ENCODE data around the gene ELP2. TPM values are rescaled to one million over a fixed set of nuclear protein-coding genes. Genes with fewer than 3 reads are reported as not detected.

Gene ELP2
- total RNA-seq, 2 donors from 2014 or later: 147 to 152 TPM

DNA sequence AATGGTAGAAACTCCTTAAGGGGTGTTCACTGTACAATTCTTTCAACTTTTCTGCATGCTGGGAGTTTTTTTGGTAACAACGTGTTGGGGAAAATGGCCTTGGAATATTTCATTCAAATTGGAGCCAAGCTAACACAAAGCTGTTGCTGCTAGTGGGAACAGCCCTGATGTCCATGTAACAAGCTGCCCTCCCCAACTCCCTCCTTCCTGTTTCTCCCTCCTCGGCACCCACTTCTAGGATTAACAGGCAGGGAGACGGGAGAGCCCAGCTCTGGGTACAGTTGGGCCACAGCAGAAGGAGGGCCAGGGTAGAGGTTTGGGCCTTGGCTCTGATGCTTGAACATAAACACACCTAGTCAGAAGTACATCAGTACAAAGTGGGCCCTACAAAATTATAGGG, 48.2 kb downstream of the ELP2 start:
- H3K36me3 Mint-ChIP-seq (ENCODE audit: low read depth): peaks cover 7% of the 10 kb centered on the region
- H3K4me1 Mint-ChIP-seq: peaks cover 21% of the 10 kb centered on the region
- ATAC-seq (no peak), DNase-seq (no peak)
- peak overlapping the region; percentile 86 for H3K27ac Mint-ChIP-seq
- no peaks in the 10 kb centered on the region for H3K9me3 ChIP-seq (ENCODE audit: control insufficient read depth, low read length, poor library complexity, severe bottlenecking)
- no peak overlapping the region for H3K4me3 Mint-ChIP-seq
- H3K27me3 Mint-ChIP-seq: no peaks in the 10 kb centered on the region

DNA sequence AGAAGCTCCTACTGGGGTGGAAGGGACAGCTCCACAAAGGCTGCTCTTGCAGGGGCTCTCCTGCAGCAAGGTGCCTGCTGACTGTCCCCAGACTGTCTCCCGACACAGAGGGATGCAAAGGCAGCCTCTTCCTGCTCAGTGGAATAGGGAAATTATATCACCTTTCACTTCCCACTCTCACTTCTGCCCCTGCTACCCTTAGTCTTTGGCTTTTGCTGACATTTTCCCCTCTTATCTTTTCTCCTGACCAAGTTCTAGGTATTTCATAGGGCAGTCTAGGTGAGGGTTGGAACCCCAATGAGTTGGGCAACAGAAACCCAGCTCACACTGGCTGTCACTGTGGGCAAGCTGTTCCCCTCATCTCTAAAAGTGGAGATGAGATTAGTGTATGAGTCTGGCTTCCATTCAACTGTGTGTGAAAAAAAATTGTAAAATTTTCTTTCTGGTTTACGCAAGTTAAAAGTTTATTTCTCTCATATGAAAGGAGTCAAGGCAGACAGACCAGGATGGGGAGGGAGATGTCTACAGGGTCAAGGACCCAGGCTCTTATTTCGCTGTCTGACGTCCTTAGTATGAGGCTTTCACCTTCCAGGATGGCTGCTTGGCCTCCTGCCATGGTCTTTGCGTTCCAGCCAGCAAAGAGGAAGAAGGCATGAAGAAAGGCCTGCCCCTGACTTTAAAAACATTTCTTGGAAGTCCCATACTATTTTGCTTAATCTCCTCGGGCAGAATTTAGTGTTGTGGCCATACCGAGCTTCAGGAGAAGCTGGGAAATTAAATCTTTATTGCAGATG, 50.1 kb downstream of the ELP2 start:
- no peak overlapping the region for H3K4me3 Mint-ChIP-seq
- no peaks in the 10 kb centered on the region for H3K9me3 ChIP-seq (ENCODE audit: control insufficient read depth, low read length, poor library complexity, severe bottlenecking)
- DNase-seq (no peak), ATAC-seq (peak; percentile 25)
- H3K27me3 Mint-ChIP-seq: no peaks in the 10 kb centered on the region
- peaks cover 23% of the 10 kb centered on the region for H3K4me1 Mint-ChIP-seq
- peaks cover 7% of the 10 kb centered on the region for H3K36me3 Mint-ChIP-seq (ENCODE audit: low read depth)
- no peak overlapping the region for H3K27ac Mint-ChIP-seq

- no peak for DNase-seq
- Mint-ChIP-seq H3K4me1 (peaks cover 22% of the 10 kb centered on the region), H3K4me3 (no peak overlapping the region), H3K27me3 (no peaks in the 10 kb centered on the region), H3K36me3 (ENCODE audit: low read depth) (peaks cover 2% of the 10 kb centered on the region), H3K27ac (no peak overlapping the region)
- H3K9me3 ChIP-seq (ENCODE audit: control insufficient read depth, low read length, poor library complexity, severe bottlenecking): no peaks in the 10 kb centered on the region
- no peak for ATAC-seq
Observed at GRCh38 chr18:36181441-36181840, 51.7 kb downstream of the ELP2 start.

GRCh38 chr18:36181898-36182506, 52.3 kb downstream of the ELP2 start:
- no peaks in the 10 kb centered on the region for H3K9me3 ChIP-seq (ENCODE audit: control insufficient read depth, low read length, poor library complexity, severe bottlenecking)
- Mint-ChIP-seq H3K36me3 (ENCODE audit: low read depth) (peaks cover 2% of the 10 kb centered on the region), H3K27ac (no peak overlapping the region), H3K4me1 (peaks cover 22% of the 10 kb centered on the region), H3K27me3 (no peaks in the 10 kb centered on the region), H3K4me3 (no peak overlapping the region)
- DNase-seq (no peak), ATAC-seq (no peak)

- no peak for ATAC-seq
Observed at GRCh38 chr18:36183033-36183432, 53.3 kb downstream of the ELP2 start.

DNA sequence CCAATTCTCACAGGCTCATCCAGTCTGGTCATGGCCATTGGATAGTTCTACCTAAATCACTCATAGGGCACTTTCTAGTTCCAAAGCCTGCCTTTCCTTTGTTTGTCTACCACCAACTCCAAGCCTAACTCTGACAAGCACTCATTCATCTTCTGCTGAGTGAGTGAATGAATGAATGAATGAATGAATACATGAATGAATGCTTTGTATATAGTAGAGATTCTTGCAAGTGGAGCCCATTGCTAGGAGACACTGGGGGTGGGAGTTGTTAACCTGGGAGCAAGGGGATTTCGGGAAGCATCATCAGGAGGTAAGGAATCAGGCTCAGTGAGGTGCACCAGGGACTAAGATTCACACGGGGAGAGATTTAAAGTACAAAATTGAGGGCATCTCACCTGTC, 54.3 kb downstream of the ELP2 start:
- no peak overlapping the region for H3K4me3 Mint-ChIP-seq
- no peak for ATAC-seq
- H3K36me3 Mint-ChIP-seq (ENCODE audit: low read depth): peaks cover 4% of the 10 kb centered on the region

More at GRCh38 chr18:36183033-36183432, 53.3 kb downstream of the ELP2 start:
- no peaks in the 10 kb centered on the region for H3K36me3 Mint-ChIP-seq (ENCODE audit: low read depth)
- H3K4me3 Mint-ChIP-seq: no peak overlapping the region
- no peak for DNase-seq
- H3K4me1 Mint-ChIP-seq: peaks cover 22% of the 10 kb centered on the region
- H3K27me3 Mint-ChIP-seq: peaks cover 3% of the 10 kb centered on the region
- H3K27ac Mint-ChIP-seq: no peak overlapping the region
- no peaks in the 10 kb centered on the region for H3K9me3 ChIP-seq (ENCODE audit: control insufficient read depth, low read length, poor library complexity, severe bottlenecking)

GRCh38 chr18:36185157-36185556, 55.5 kb downstream of the ELP2 start:
- Mint-ChIP-seq H3K36me3 (ENCODE audit: low read depth) (peaks cover 4% of the 10 kb centered on the region), H3K27ac (peak overlapping the region; percentile 68), H3K4me3 (peak overlapping the region; percentile 60), H3K4me1 (peaks cover 24% of the 10 kb centered on the region), H3K27me3 (peaks cover 18% of the 10 kb centered on the region)
- no peaks in the 10 kb centered on the region for H3K9me3 ChIP-seq (ENCODE audit: control insufficient read depth, low read length, poor library complexity, severe bottlenecking)
- DNase-seq (no peak), ATAC-seq (no peak)

More for the DNA sequence above, 54.3 kb downstream of the ELP2 start:
- DNase-seq: no peak
- Mint-ChIP-seq H3K27me3 (peaks cover 12% of the 10 kb centered on the region), H3K27ac (no peak overlapping the region), H3K4me1 (peaks cover 27% of the 10 kb centered on the region)
- H3K9me3 ChIP-seq (ENCODE audit: control insufficient read depth, low read length, poor library complexity, severe bottlenecking): no peaks in the 10 kb centered on the region

- Mint-ChIP-seq H3K36me3 (ENCODE audit: low read depth) (peaks cover 6% of the 10 kb centered on the region), H3K27me3 (peaks cover 20% of the 10 kb centered on the region), H3K4me1 (peaks cover 19% of the 10 kb centered on the region), H3K27ac (no peak overlapping the region), H3K4me3 (peak overlapping the region; percentile 60)
- ATAC-seq: no peak
- no peak for DNase-seq
- no peaks in the 10 kb centered on the region for H3K9me3 ChIP-seq (ENCODE audit: control insufficient read depth, low read length, poor library complexity, severe bottlenecking)
Observed at GRCh38 chr18:36185901-36186460, 56.3 kb downstream of the ELP2 start.

- Mint-ChIP-seq H3K4me3 (peak overlapping the region; percentile 87), H3K27me3 (peaks cover 26% of the 10 kb centered on the region), H3K36me3 (ENCODE audit: low read depth) (peaks cover 6% of the 10 kb centered on the region), H3K27ac (no peak overlapping the region), H3K4me1 (peaks cover 19% of the 10 kb centered on the region)
- DNase-seq (no peak), ATAC-seq (peak; percentile 38)
- no peaks in the 10 kb centered on the region for H3K9me3 ChIP-seq (ENCODE audit: control insufficient read depth, low read length, poor library complexity, severe bottlenecking)
Observed at GRCh38 chr18:36186461-36187192, 56.9 kb downstream of the ELP2 start.

DNA sequence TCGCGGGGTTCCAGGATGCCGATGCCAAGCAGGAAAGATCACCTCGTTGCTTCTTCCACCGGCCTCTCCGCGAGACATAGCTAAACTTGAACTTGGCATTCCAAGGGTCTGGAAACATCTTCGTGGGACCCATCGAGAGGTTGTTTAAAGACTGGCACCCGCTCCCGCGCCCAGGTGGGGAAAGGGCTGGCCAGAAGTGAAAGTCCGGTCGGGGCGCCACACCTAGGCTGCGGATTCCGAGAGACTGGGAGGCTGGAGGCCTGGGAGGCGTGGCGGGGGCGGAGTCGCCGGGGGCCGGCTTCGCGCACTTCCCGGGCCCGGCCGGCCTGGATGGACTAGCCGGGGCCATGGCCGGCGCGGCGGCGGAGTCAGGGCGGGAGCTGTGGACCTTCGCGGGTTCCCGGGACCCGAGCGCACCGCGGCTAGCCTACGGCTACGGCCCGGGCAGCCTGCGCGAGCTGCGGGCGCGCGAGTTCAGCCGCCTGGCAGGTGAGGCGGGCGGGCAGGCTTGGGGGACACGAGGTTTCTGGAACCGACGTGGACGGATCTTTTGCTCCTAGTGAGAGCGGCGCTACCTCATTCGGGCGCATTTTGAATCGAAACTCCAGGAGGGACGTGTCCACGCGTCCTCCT, 57.6 kb downstream of the ELP2 start, which contains the start of gene MOCOS:
MOCOS (plus strand) TSS at position 305 of the 633 bp plus-strand sequence; CDS start at position 348, 43 bp downstream.
- DNase-seq: peak in 2 of 3 donors; percentile 16 to 32
- no peak within 1 kb of the TSS for H3K27ac Mint-ChIP-seq
- H3K4me1 Mint-ChIP-seq: peaks cover 17% of the 10 kb centered on the region

DNA sequence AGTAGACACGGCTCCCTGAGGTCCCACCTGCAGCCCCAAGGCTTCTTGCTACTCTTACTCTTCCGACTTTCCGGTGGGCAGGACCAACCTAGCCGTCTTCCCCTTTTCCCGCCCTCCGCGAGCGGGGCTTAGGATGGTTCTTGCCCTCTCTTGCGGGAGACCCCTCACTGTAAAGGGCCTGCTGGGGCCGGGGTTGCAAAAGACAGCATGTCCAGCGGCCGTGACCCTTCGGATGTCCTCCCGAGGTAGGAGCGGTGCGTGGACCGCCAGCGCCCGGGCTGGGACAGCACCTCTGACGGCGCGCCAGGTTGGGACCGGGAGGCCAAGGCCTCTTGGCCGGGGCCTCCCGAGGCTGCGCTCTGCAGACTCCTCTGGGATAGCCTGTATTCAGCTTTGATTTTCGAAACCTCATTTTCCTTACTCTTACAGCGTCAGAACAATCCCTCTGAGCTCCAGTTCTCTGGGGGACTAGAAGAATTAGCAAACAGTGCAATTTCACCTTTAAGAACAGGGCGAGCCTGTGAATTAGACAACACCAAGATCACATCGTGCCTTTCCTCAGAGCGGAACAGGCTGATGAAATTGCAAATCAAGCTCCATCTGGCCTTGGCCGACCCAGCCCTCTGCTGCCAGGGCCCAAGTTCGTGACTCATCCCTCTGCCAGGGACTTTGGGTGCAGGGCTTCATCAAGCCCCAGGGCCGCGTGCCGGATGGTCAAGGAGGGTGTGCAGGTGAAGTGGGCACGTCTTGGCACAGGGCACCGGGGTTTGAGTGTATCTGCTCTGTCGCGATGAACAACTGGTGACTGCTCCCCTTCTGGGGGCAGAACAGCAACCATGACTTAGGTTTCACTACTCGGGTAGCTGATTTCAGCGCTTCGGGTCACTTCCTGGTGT, 58.4 kb downstream of the ELP2 start:
- ATAC-seq: peak; percentile 10
- DNase-seq: no peak
- H3K4me3 Mint-ChIP-seq: peak overlapping the region; percentile 88
- H3K27ac Mint-ChIP-seq: no peak overlapping the region
- H3K4me1 Mint-ChIP-seq: peaks cover 14% of the 10 kb centered on the region
- peaks cover 6% of the 10 kb centered on the region for H3K36me3 Mint-ChIP-seq (ENCODE audit: low read depth)
- peaks cover 29% of the 10 kb centered on the region for H3K27me3 Mint-ChIP-seq
- H3K9me3 ChIP-seq (ENCODE audit: control insufficient read depth, low read length, poor library complexity, severe bottlenecking): no peaks in the 10 kb centered on the region

More for the DNA sequence above, 57.6 kb downstream of the ELP2 start, which contains the start of gene MOCOS:
- H3K9me3 ChIP-seq (ENCODE audit: control insufficient read depth, low read length, poor library complexity, severe bottlenecking): no peaks in the 10 kb centered on the region
- ATAC-seq: peak; percentile 75
- H3K27me3 Mint-ChIP-seq: peaks cover 29% of the 10 kb centered on the region
- H3K4me3 Mint-ChIP-seq: peak within 1 kb of the TSS; percentile 88
- peaks cover 6% of the 10 kb centered on the region for H3K36me3 Mint-ChIP-seq (ENCODE audit: low read depth)

DNA sequence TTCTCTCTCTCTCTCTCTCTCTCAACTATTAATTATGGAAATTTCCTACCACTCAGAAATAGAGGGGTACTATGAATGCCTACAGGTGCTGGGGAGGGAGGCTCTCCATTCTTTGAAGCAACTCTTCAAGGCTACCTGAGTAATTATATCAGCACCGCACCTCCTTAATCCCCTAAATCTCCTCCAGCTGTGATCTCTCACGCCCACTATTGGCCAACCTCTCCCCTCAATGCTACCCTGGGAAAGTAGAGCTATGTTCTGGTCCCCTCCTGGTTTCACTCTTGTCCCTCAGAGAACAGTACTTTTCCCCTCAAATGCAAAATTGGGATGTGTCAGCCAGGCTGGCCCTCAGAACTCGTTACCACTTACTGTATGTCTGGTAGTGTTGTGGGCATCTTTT, 59.2 kb downstream of the ELP2 start:
- peaks cover 6% of the 10 kb centered on the region for H3K36me3 Mint-ChIP-seq (ENCODE audit: low read depth)
- peak overlapping the region; percentile 88 for H3K4me3 Mint-ChIP-seq
- DNase-seq (no peak), ATAC-seq (no peak)
- no peak overlapping the region for H3K27ac Mint-ChIP-seq
- H3K4me1 Mint-ChIP-seq: peaks cover 14% of the 10 kb centered on the region
- H3K9me3 ChIP-seq (ENCODE audit: control insufficient read depth, low read length, poor library complexity, severe bottlenecking): no peaks in the 10 kb centered on the region
- H3K27me3 Mint-ChIP-seq: peaks cover 29% of the 10 kb centered on the region
